Fibroblast of skin of back (primary cell): ENCODE measurements around the gene PIPOX.

Source experiments
- DNase-seq: peaks from one replicate; pipeline ENCODE4 v3.0.0-alpha.2; 2013

PIPOX gene

GRCh38 chr17:29102046-29102445 is 59.1 kb downstream of the PIPOX start:
- no peak for DNase-seq

DNA sequence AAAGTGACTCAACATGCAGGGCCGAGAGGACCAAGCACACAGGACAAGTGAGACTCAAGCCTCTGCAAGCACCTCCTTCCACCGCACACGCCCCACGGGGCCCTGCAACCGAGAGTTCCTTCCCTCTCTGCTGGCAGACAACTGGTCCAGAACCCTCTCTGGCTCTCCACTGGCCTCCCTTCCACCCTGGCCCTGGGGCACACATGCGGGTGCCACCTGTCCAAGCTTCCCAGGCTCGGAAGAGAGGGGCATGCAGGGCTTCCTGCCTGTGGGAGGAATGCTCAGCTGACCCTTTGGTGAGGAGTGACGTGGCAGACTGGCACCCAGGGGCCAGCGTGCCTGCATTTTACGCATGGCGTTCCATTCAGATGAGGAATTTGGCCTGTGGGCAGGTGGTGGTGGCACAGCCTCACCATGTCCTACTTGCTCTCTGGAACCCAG is 59.8 kb downstream of the PIPOX start:
- no peak for DNase-seq

DNA sequence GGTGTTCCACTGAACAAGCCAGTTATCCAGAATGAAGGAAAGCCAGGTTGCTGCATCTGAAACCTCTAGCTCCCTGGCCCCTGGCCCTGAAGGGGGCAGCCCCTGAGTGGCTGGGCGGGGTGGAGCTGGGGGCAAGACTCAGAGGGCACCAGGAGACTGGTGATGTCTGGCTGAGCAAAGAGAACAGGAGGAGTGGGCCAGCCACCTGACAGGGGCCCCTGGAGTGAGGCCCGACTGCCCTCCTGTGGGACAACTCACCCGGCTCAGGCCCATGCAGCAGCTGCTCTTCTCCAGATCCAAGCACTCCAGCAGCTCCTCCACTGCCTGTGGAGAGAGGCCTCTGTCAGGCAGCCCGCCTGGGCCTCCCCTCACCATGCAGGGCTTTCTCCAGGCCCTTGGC is 60.4 kb downstream of the PIPOX start:
- DNase-seq: no peak
